GM12864 (cell line): ENCODE measurements around the gene TACSTD2.
"Not testable (repeated sequence)": the region's sequence is repeated elsewhere in the genome, so short reads cannot be mapped to it uniquely, and the experiment has no call there.

Experiments
- DNase-seq: peaks from one replicate; pipeline ENCODE4 v3.0.0-alpha.2; 2011; ENCODE audit warnings: low read depth
- H3K4me3 ChIP-seq: 2 replicates; pipeline ENCODE4 v1.5.1; 2011; ENCODE audit warnings: mild to moderate bottlenecking, low read depth, low read length, control low read depth
- TF ChIP-seq, protein P1 (sequence below): IDR thresholded peaks from 2 replicates; pipeline ENCODE4 v1.5.1; 2011; ENCODE audit warnings: low read depth, mild to moderate bottlenecking, moderate library complexity, low read length, control low read depth, inconsistent platforms; ENCODE audit errors: missing control alignments

Gene TACSTD2, protein sequence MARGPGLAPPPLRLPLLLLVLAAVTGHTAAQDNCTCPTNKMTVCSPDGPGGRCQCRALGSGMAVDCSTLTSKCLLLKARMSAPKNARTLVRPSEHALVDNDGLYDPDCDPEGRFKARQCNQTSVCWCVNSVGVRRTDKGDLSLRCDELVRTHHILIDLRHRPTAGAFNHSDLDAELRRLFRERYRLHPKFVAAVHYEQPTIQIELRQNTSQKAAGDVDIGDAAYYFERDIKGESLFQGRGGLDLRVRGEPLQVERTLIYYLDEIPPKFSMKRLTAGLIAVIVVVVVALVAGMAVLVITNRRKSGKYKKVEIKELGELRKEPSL

DNA sequence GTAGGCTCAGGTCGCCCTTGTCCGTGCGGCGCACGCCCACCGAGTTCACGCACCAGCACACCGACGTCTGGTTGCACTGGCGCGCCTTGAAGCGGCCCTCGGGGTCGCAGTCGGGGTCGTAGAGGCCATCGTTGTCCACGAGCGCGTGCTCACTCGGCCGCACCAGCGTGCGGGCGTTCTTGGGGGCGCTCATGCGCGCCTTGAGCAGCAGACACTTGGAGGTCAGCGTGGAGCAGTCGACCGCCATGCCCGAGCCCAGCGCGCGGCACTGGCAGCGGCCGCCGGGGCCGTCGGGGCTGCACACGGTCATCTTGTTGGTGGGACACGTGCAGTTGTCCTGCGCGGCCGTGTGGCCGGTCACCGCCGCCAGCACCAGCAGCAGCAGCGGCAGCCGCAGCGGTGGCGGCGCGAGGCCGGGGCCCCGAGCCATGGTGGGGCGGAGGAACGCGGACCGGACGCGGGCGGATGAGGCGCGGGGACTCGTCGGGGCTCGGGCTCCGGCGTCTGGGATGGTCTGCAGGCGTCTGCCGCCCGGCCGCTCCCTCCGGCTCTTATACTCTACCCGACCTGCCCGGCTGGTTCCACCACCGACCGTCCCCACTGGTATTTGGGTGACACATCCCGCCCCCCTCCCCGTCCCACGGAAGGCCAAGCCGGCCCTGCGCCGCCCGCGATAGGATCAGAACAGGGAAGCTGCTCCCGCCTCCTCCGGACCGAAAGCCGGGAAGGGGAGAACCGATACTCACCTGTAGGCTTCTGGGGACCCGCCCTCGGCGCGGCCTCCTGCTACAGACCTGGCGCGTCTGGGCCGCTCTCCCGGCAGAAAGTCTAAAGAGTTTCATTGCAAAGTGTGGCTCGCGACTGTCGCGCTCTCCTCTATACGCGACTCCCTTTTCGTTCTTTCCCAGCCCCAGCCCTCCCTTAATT lies at the start of gene TACSTD2:
Gene TACSTD2, minus strand, starts transcription at position 526 of the 927 bp plus-strand sequence. Its CDS starts 96 bp downstream, at position 430.
- DNase-seq, result no peak
- H3K4me3 ChIP-seq, result no peak within 1 kb of the TSS
- TF ChIP-seq, protein P1, sequence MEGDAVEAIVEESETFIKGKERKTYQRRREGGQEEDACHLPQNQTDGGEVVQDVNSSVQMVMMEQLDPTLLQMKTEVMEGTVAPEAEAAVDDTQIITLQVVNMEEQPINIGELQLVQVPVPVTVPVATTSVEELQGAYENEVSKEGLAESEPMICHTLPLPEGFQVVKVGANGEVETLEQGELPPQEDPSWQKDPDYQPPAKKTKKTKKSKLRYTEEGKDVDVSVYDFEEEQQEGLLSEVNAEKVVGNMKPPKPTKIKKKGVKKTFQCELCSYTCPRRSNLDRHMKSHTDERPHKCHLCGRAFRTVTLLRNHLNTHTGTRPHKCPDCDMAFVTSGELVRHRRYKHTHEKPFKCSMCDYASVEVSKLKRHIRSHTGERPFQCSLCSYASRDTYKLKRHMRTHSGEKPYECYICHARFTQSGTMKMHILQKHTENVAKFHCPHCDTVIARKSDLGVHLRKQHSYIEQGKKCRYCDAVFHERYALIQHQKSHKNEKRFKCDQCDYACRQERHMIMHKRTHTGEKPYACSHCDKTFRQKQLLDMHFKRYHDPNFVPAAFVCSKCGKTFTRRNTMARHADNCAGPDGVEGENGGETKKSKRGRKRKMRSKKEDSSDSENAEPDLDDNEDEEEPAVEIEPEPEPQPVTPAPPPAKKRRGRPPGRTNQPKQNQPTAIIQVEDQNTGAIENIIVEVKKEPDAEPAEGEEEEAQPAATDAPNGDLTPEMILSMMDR, result no peak

DNA sequence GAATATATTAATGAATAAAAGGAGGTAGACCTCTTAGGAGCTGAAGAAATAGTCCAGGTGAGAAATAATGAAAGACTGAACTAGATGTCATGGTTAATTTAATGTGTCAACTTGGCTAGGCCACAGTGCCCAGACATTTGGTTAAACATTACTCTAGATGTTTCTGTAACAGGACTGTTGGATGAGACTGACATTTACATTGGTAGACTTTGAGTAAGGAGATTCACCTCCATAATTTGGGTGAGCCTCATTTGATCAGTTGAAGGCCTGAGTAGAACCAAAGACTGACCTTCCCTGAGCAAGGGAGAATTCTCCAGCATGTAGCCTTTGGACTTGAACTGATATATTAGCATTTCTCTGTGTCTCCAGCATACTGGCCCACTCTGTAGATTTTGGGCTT lies 49.2 kb upstream of the TACSTD2 start:
- no peak for DNase-seq
- TF ChIP-seq, protein P1, result no peak
- H3K4me3 ChIP-seq, result no peak overlapping the region

DNA sequence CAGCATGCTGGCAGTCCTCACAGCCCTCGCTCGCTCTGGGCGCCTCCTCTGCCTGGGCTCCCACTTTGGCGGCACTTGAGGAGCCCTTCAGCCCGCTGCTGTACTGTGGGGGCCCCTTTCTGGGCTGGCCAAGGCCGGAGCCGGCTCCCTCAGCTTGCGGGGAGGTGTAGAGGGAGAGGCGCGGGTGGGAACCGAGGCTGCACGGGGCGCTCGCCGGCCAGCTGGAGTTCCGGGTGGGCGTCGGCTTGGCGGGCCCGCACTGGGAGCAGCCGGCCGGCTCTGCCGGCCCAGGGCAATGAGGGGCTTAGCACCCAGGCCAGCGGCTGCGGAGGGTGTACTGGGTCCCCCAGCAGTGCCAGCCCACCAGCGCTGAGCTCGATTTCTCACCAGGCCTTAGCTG lies 46.2 kb upstream of the TACSTD2 start:
- not testable (repeated sequence) for DNase-seq, H3K4me3 ChIP-seq

GRCh38 chr1:58622571-58622970 lies 45.5 kb upstream of the TACSTD2 start:
- DNase-seq, result no peak
- TF ChIP-seq, protein P1, result no peak

GRCh38 chr1:58621391-58621790 lies 44.3 kb upstream of the TACSTD2 start:
- DNase-seq, result no peak
- H3K4me3 ChIP-seq, result no peak overlapping the region
- TF ChIP-seq, protein P1, result no peak

More at GRCh38 chr1:58622571-58622970, 45.5 kb upstream of the TACSTD2 start:
- no peak overlapping the region for H3K4me3 ChIP-seq

GRCh38 chr1:58620926-58621325 lies 43.9 kb upstream of the TACSTD2 start:
- TF ChIP-seq, protein P1, result no peak
- H3K4me3 ChIP-seq, result no peak overlapping the region
- DNase-seq, result no peak

- TF ChIP-seq, protein P1, result no peak
- DNase-seq, result no peak
- no peak overlapping the region for H3K4me3 ChIP-seq
Observed at GRCh38 chr1:58620259-58620658, 43.2 kb upstream of the TACSTD2 start.
